ENCODE data around the gene SPTBN5.

SPTBN5 gene

GRCh38 chr15:41882689-41883483, 11.0 kb downstream of the SPTBN5 start:
- DNase-seq: no peak

DNA sequence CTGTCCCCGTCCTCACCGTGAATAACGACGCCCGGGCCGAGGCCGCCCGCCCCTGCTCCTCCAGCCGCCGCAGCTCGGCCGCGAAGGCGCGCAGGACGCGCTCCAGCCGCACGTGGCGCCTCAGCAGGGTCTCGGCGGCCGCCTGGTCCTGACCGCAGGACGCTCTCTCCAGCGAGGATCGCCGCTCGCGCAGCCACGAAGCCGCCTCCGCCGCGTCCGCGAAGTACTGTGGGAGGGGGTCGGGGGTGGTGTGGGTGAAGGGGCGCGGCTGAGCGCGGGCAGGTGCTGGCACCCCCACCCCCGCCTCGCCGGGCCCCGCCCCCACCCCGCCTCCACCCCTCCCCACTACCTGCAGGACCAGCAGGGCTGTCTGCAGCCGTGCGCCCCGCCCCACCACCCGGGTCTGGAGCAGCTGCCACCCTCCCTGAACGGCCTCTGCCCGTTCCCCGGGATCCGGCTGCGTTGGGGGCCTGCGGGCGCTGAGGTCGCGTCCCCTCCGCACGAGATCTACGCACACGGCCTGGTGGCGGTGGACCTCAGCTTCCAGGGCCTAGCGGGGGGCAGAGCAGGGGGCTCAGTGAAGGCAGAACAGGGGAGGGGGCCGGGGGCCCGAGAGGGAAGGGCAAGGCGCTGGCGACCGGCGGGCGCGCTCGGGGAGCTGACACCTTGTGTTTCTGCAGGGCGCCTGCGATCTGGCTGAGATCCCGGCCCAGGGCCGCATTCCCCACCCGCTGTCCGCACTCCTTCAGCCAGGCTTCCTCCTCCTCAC, 11.7 kb downstream of the SPTBN5 start:
- DNase-seq: no peak

GRCh38 chr15:41881550-41881919, 12.3 kb downstream of the SPTBN5 start:
- no peak for DNase-seq

DNA sequence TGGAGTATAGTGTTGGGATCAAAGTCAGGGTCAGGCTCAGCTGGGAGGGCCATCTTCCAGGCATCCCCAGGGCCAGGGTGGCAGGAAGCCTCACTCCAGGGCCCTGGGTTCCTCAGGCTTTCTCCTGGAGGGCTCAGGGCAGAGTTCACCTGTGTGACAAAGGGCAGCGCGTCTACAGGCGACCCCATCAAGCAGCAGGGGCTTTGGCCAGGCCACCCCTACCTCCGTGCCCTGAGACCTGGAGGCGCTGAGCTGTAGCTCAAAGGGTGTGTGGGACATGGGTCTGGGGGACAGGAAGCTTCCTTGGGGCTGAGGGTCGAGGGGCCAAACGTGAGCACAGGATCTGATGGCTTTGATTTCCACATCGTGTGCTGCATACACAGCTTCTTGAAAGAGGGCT, 12.8 kb downstream of the SPTBN5 start:
- no peak for DNase-seq

GRCh38 chr15:41880156-41880877, 13.5 kb downstream of the SPTBN5 start:
- no peak for DNase-seq

DNA sequence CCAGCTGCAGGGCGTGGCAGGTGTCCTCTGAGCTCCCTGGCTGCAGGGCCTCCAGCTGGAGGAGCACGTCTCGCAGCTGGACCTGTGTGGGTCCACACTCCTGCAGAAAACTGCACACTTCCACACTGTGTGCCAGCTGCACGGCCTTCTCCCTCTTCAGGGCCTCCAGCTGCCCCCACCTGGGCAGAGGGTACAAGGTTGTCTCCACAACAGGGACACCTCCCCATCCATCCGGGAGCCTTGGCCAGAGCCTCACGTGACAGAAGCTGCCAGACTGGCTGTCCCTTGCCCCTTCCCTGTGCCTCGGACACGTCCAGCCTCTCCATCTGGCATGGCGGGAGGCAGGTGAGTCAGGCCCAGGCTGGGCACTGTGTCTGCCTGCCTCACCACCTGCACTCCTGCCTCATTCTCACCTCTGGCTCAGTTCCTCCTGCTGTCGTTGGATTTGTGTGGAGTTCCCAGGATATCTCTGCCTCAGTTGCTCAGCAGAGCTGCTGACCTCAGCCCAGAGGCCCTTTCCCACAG, 14.5 kb downstream of the SPTBN5 start:
- DNase-seq: no peak

GRCh38 chr15:41878355-41878699, 15.5 kb downstream of the SPTBN5 start:
- DNase-seq: no peak

DNA sequence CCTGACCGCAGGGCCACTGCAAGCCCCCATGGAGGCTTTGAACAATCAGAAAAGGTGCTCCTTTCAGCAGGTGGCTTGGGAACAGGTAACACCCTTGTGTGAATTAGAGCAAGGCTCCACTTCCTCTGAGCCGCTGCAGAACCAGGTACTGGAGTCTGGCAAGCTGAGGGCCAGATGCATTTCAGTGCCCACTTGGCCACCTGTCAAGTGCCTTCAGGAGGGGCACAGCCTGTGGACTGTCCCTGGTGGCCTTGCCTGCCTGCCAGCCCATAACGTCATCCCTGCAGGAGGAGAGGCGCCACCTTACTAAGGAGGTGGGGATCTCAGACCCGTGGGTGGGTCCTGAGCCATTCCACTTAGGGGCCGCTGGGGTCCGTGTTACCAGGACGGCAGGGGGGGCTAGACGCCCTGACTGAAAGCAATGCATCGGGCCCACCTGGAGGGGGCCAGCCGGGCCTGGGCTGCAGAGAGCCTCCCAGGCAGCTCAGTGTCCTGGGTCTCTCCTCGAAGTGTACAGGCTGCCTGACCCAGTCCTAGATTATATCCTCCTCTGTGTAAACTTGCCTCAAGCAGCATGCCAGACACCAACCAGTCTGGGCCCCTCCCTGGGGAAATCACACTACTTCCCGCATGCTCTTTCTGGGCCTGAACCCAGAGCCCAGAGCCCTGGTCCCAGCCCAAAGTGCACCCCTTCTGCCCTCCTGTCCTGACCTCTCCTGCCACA, 16.1 kb downstream of the SPTBN5 start:
- DNase-seq: no peak

- no peak for DNase-seq
Measured at GRCh38 chr15:41876689-41877088, 17.2 kb downstream of the SPTBN5 start.

DNA sequence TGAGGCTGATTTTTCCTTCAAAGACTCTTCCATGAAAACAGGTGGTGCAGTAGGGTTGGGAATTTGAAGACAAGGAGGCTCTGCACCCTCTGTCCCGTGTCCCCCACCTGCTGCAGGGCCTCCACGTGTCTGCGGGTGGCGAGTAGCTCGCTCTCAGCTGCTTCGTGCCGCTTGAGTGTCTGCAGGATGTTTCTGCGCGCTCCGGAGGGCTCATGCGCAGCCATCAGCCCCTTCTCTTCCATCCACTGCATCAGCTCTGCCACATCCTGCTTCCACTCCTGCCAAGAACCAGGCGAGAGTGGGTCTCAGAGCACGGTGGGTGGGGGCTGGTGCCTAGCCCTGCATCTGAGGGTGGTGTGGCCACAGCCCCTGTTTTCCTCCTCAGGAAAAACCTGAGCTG, 17.8 kb downstream of the SPTBN5 start:
- no peak for DNase-seq

DNA sequence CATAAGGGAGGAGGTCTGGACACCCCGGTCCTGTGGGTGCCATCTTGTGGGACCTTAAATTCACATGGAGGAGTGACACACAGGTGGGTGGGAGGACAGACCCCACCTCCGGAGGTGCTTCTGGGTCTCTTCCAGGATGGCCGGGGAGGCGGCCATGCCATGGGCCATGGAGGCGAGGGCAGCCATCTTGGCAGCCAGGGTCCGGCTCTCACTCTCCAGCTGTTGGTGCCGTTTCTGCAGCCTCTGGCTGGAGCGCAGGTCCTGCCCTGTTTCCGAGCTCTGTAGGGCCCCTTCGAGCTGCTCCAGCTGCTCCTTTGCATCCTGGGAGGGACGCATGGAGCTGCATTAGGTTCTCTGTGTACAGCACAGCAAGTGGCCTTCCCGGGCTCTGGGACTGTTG, 19.1 kb downstream of the SPTBN5 start:
- no peak for DNase-seq

DNA sequence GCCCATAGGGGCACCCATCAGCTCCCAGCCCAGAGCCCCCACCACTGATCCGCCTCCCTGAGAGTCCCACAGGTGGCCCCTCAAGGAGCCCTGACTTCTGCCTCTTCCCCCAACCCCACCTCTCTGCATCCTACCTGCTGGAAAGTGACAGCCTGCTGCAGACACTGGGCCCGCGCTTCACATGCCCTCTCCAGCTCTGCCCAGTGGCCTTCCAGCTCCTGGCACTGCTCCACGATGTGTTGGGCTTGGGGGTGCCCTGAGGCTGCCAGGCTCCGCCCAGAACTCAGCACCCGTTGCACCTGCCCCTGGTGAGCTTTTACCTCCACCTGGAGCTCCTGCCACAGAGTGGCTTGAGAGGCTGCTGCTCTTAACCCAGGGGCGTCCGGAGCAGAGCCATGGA, 20.1 kb downstream of the SPTBN5 start:
- no peak for DNase-seq

DNA sequence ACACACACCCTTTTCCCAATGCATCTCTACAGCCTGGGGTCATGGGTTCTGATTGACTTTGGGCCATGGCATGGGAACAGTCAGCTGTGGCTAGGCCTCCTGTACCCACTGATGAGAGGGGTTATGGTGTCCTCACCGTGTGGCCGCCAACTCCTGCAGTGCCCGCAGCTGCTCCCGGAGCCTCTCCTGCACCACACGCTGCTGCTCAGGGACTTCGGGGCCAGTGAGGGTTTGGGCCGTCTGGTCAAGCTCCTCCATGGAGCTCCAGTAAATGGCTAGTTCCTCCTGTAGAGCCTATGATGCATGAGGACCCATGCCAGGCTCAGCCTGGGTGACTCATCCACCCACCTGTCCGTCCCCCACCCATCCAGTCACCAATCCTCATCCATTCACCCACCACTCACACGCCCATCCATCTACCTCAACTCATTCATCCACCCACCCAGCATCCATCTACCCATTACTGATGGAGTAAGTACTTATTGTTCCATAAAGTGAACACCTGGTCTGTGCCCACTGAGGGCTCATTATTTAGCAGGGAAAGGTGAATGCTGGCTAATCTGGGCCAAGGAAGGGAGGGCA, 21.6 kb downstream of the SPTBN5 start:
- DNase-seq: no peak

DNA sequence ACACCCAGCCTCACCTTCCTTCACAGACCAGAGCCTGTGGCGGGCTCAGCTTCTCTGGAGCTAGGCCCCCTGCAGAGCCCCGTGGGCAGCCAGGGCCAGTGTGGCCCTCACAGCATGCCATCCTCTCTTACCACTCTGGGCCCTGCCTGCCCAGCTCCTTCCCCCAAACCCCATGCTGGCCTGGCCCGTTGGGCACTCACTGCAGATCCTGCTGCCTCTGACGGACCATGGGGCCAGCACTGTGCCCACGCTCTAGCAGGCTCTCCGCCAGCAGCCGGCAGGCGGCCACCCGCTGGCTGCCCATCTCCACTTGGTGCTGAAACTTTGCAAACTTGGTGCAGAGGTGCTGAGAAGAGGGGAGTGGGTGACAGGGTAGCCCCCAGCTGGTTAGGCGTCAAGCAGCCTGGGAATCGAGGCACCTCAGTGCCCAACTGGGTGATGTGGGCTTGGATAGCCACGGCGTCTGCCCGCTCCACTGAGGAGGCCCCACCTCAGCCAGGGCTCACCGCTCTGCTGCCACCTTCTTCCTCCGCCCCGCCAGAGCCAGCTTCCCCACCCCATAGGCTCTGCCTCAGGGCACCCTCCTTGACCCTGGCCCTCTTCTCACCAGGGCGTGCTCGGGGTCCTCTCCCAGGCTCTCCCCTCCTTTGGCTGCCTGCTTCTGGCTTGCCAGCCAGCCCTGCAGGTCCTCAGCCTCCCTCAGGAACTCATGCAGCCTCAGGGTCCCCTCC, 22.5 kb downstream of the SPTBN5 start:
- no peak for DNase-seq

- DNase-seq: peak; percentile 72
Measured at GRCh38 chr15:41870689-41871081, 23.2 kb downstream of the SPTBN5 start.

- no peak for DNase-seq
Measured at GRCh38 chr15:41869770-41870688, 23.8 kb downstream of the SPTBN5 start.

GRCh38 chr15:41868321-41868720, 25.5 kb downstream of the SPTBN5 start:
- DNase-seq: no peak

DNA sequence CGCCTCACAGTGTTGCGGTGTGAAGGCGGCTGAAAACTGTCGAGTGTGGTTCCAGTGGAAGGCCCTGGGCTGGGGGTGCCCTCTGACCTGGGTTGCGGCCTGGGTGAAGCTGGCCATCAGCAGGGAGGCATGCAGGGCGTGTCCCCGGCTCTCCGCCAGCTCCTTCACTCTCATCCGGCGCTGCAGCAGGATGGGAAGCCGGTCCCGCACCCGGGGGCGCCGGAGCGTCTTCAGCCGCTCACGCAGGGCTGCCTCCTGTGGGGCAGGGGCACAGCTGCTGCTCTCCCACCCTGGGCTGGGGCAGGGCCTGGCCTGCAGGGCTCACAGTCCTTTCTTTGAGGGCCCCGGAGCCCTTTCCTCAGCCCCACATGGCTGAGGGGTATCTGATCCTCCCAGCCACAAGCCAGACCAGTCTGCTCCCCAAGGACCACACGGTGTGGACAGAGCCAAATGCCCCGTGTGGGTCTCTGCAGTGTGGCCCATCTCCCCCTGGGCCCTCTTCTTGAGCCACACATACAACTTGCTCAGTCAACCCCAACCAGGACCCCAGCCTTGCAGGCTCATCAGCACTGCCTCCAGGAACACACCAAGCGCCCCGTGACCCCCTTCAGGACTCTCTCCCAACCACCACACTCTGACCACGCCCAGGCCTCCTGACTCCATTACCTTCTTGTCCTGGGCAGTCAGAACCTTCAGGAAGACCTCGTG, 26.8 kb downstream of the SPTBN5 start:
- no peak for DNase-seq

DNA sequence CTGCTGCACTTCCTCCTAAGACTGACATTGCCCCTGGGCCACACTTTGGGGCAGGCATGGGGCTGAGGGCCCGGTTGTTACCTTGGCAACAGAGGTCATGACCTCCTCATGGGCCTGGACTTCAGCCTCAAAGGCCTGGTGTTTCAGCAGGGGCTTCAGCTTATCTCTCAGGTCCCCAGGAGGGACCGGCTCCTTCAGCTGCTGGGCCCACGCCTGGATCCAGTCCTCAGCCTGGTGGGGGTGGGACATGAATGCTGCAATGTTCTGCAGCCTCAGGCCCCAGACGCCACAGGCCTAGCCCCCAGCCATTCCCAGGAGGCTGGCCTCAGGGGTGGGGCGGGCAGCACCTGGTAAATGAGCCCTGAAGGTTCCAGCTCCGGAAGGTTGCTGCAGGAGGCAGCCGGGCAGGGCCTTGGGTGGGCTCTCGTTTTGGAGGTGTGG, 27.6 kb downstream of the SPTBN5 start:
- DNase-seq: no peak

DNA sequence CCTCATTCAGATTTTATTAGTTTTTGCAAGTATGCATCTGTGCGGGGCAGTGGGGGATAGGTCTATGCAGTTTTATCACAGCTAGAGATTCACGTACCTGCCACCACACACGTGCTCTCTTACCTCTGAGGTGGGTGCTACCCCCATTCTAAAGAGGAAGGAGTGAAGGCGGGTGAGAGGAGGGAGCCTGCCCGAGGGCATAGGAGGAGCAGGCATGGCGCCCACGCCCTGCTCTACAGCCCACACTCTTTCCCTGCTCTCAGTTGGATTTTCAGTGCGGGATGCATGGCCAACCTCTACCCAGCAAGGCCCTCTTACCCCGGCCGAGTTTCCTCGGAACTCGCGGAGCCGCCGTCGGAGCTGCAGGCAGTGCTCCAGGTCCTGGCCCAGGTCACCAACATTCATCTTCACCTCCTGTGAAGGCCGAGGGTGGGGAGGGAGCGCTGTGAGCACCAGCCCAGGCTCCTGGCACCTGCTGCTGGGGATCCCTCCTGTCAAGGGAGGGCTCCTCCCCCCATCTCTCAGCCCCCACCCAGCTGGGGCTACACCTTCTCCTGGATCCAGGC, 28.3 kb downstream of the SPTBN5 start:
- DNase-seq: no peak

All from activated CD4-positive, alpha-beta T cell treated with anti-CD3 and anti-CD28 coated beads, Interleukin-10, Interleukin-2, amounts not matched to agents 100 ng/mL and 50 ng/mL, durations not matched to agents 16 hours and 8 hours (primary cell).